ENCODE results near the gene TFF3. TPM values are rescaled to one million over a fixed set of nuclear protein-coding genes. Genes with fewer than 3 reads are reported as not detected.

The TFF3 gene
- total and polyA plus RNA-seq, 2 donors (not counting 1 experiment from before 2014, with no cell fraction given), result not detected

GRCh38 chr21:42360317-42360716 lies 45.1 kb upstream of the TFF3 start:
- DNase-seq (ENCODE audit: low read depth in 2 of 2), result no peak
- Histone ChIP-seq H3K9ac (ENCODE audit: insufficient read depth, low read length) (no peak overlapping the region), H4K20me1 (ENCODE audit: control insufficient read depth, extremely low read depth, insufficient read depth, low read length) (no peaks in the 10 kb centered on the region), H3K79me2 (ENCODE audit: control insufficient read depth, insufficient read depth, low read length) (no peaks in the 10 kb centered on the region), H3K4me2 (ENCODE audit: extremely low read depth, insufficient read depth, low read length) (no peak overlapping the region), H3K4me1 (ENCODE audit: control insufficient read depth, extremely low read depth, insufficient read depth, low read length) (no peaks in the 10 kb centered on the region), H3K4me3 (replicated peaks in 1 of 4; ENCODE audit: control extremely low read depth in 1 of 4, insufficient read depth in 1 of 4, low read depth in 3 of 4, low read length in 4 of 4) (no peak overlapping the region), H2AFZ (ENCODE audit: low read length) (no peak overlapping the region), H3K27ac (ENCODE audit: insufficient read depth, low read length) (no peak overlapping the region), H3K9me3 (ENCODE audit: control insufficient read depth, insufficient read depth, low read depth, low read length) (no peaks in the 10 kb centered on the region), H3K27me3 (ENCODE audit: control insufficient read depth, insufficient read depth, low read length) (no peaks in the 10 kb centered on the region), H3K36me3 (ENCODE audit: control insufficient read depth, insufficient read depth, low read length) (no peaks in the 10 kb centered on the region)
- no peak for TF ChIP-seq CTCF (conservative IDR thresholded peaks at IDR 0.05 in 1 of 2, IDR thresholded peaks at IDR 0.05 in 1 of 2; ENCODE audit: low read depth in 1 of 2, low read length in 2 of 2)
- TF ChIP-seq EZH2 (IDR thresholded peaks at IDR 0.05; ENCODE audit: low read length, missing control alignments), result no peak

GRCh38 chr21:42358937-42359336 lies 43.7 kb upstream of the TFF3 start:
- no peak overlapping the region for H3K27ac ChIP-seq (ENCODE audit: insufficient read depth, low read length)
- no peaks in the 10 kb centered on the region for H3K4me1 ChIP-seq (ENCODE audit: control insufficient read depth, extremely low read depth, insufficient read depth, low read length)
- no peak overlapping the region for H3K4me3 ChIP-seq (replicated peaks in 1 of 4; ENCODE audit: control extremely low read depth in 1 of 4, insufficient read depth in 1 of 4, low read depth in 3 of 4, low read length in 4 of 4)
- TF ChIP-seq EZH2 (IDR thresholded peaks at IDR 0.05; ENCODE audit: low read length, missing control alignments), result no peak
- no peak for TF ChIP-seq CTCF (conservative IDR thresholded peaks at IDR 0.05 in 1 of 2, IDR thresholded peaks at IDR 0.05 in 1 of 2; ENCODE audit: low read depth in 1 of 2, low read length in 2 of 2)
- H3K27me3 ChIP-seq (ENCODE audit: control insufficient read depth, insufficient read depth, low read length), result no peaks in the 10 kb centered on the region
- H3K4me2 ChIP-seq (ENCODE audit: extremely low read depth, insufficient read depth, low read length), result no peak overlapping the region
- no peaks in the 10 kb centered on the region for H4K20me1 ChIP-seq (ENCODE audit: control insufficient read depth, extremely low read depth, insufficient read depth, low read length)
- H3K9me3 ChIP-seq (ENCODE audit: control insufficient read depth, insufficient read depth, low read depth, low read length), result no peaks in the 10 kb centered on the region
- no peak overlapping the region for H2AFZ ChIP-seq (ENCODE audit: low read length)
- H3K9ac ChIP-seq (ENCODE audit: insufficient read depth, low read length), result no peak overlapping the region
- H3K79me2 ChIP-seq (ENCODE audit: control insufficient read depth, insufficient read depth, low read length), result no peaks in the 10 kb centered on the region
- H3K36me3 ChIP-seq (ENCODE audit: control insufficient read depth, insufficient read depth, low read length), result no peaks in the 10 kb centered on the region
- no peak for DNase-seq (ENCODE audit: low read depth in 2 of 2)

- no peak overlapping the region for H3K4me3 ChIP-seq (replicated peaks in 1 of 4; ENCODE audit: control extremely low read depth in 1 of 4, insufficient read depth in 1 of 4, low read depth in 3 of 4, low read length in 4 of 4)
- no peak for DNase-seq (ENCODE audit: low read depth in 2 of 2)
- no peak overlapping the region for H3K27ac ChIP-seq (ENCODE audit: insufficient read depth, low read length)
- no peak overlapping the region for H2AFZ ChIP-seq (ENCODE audit: low read length)
- H3K4me2 ChIP-seq (ENCODE audit: extremely low read depth, insufficient read depth, low read length), result no peak overlapping the region
- no peaks in the 10 kb centered on the region for H3K4me1 ChIP-seq (ENCODE audit: control insufficient read depth, extremely low read depth, insufficient read depth, low read length)
- H4K20me1 ChIP-seq (ENCODE audit: control insufficient read depth, extremely low read depth, insufficient read depth, low read length), result no peaks in the 10 kb centered on the region
- H3K9me3 ChIP-seq (ENCODE audit: control insufficient read depth, insufficient read depth, low read depth, low read length), result no peaks in the 10 kb centered on the region
- no peak for TF ChIP-seq CTCF (conservative IDR thresholded peaks at IDR 0.05 in 1 of 2, IDR thresholded peaks at IDR 0.05 in 1 of 2; ENCODE audit: low read depth in 1 of 2, low read length in 2 of 2)
- no peak for TF ChIP-seq EZH2 (IDR thresholded peaks at IDR 0.05; ENCODE audit: low read length, missing control alignments)
- H3K79me2 ChIP-seq (ENCODE audit: control insufficient read depth, insufficient read depth, low read length), result no peaks in the 10 kb centered on the region
- H3K27me3 ChIP-seq (ENCODE audit: control insufficient read depth, insufficient read depth, low read length), result no peaks in the 10 kb centered on the region
- H3K9ac ChIP-seq (ENCODE audit: insufficient read depth, low read length), result no peak overlapping the region
- H3K36me3 ChIP-seq (ENCODE audit: control insufficient read depth, insufficient read depth, low read length), result no peaks in the 10 kb centered on the region
These were observed 43.1 kb upstream of the TFF3 start for GRCh38 chr21:42358261-42358660.
